Right lobe of liver (tissue), 6 donors: ENCODE results near the gene ZNF74. TPM values are rescaled to one million over a fixed set of nuclear protein-coding genes. Genes with fewer than 3 reads are reported as not detected.

Experiments used
- ATAC-seq, 4 donors: fragments of 200-7000 bp; cut with Tn5 transposase; one replicate each; pipeline ENCODE4 v1.9.1; 2020; ENCODE audit warnings: mild to moderate bottlenecking in 4 of 4, moderate library complexity in 4 of 4
- DNase-seq, 3 donors: peaks; one replicate each; pipeline ENCODE4 v3.0.0-alpha.2; 2020
- H3K27ac ChIP-seq, 3 donors: fragments of 200-600 bp; one replicate each; pipeline ENCODE4 v1.8.0; 2022
- H3K27me3 ChIP-seq, 2 donors: fragments of 200-600 bp; one replicate each; pipeline ENCODE4 v1.8.0; 2022
- H3K36me3 ChIP-seq, 4 donors: fragments of 200-600 bp; sonication (generic) in 1 of 4; one replicate each; pipeline versions ENCODE4 v1.5.1 to v1.8.0; 2017 to 2022; ENCODE audit warnings: control low read depth in 1 of 4
- H3K4me1 ChIP-seq, 4 donors: fragments of 200-600 bp; sonication (generic) in 1 of 4; one replicate each; pipeline versions ENCODE4 v1.5.1 to v1.8.0; 2017 to 2022; ENCODE audit warnings: control low read depth in 1 of 4
- H3K4me3 ChIP-seq, 3 donors: fragments of 200-600 bp; one replicate each; pipeline ENCODE4 v1.8.0; 2022
- H3K9me3 ChIP-seq, 4 donors: fragments of 200-600 bp; sonication (generic) in 1 of 4; one replicate each; pipeline versions ENCODE4 v1.5.1 to v1.8.0; 2017 to 2022; ENCODE audit warnings: control low read depth in 1 of 4
- CTCF ChIP-seq, 4 donors: fragments of 200-600 bp in 3 of 4; fragments of 450-650 bp in 1 of 4; IDR thresholded peaks; one replicate each; pipeline versions ENCODE4 v1.5.1 to v1.8.0; 2016 to 2022; ENCODE audit warnings: antibody characterized with exemption in 4 of 4, mild to moderate bottlenecking in 2 of 4
- POLR2A ChIP-seq: fragments of 450-650 bp; IDR thresholded peaks from one replicate; pipeline ENCODE4 v1.6.1; 2017; ENCODE audit warnings: antibody characterized with exemption, mild to moderate bottlenecking
- WGBS: methylation state at CpG from one replicate; pipeline ENCODE4 v1.1.6; 2018; ENCODE audit warnings: low coverage, low lambda C conversion rate; ENCODE audit not compliant: insufficient coverage; ENCODE audit errors: missing lambda C conversion rate; 5-methylcytosine and 5-hydroxymethylcytosine counted together
- intact Hi-C, 2 donors: fragments of 100-400 bp; cut with DNase I; formaldehyde crosslinking; loops; one replicate each; pipeline versions ENCODE4 v1.11.2 to v1.14.1; 2022
- total RNA-seq, 6 experiments: library from RNA; depleted of rRNA in 2 of 6; stranded (reverse); fragments of >200 nt in 2 of 6; fragmentation: NEBNext Ultra II Directional in 3 of 6; extraction: Animal tissue kit (Norgen Biotek cat#: 25700) in 3 of 6; gene quantifications; one replicate each; pipeline versions ENCODE4 v1.1.0 to v1.2.4, GENCODE V29; 2016 to 2023
- donor health status: DM: no; HTN: yes; CAD: no.
- donor health status: DM: no; HTN: no; CAD: no.
- donor health status: DM: no; HTN: no; CAD: no.
- donor health status: DM: no; HTN: yes; CAD: no.
- donor health status: DM: no; HTN: yes; CAD: no.

Gene ZNF74
- total RNA-seq, 6 experiments from 2014 or later = 3.2 to 6.6 (median 3.4) TPM

DNA sequence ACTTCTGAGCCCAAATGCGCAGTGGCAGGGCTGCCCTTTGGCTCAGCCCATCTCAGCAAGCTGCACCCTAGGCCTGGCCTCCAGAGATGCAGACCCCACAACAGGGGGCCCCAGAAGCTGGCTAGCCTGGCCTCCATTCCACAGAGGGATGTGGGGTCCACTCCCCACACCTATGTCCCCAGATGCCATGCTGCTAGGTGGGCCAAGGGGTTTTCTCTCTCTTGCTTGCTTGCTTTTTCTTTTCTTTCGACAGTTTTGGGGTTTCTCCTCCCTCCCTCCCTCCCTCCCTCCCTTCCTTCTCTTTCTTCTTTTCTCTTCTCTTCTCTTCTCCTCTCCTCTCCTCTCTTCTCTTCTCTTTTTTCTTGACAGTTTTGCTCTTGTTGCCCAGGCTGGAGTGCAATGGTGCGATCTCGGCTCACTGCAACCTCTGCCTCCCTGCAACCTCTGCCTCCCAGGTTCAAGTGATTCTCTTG, 34.0 kb downstream of the ZNF74 start:
- no peak for DNase-seq
- no peak for TF ChIP-seq CTCF (IDR thresholded peaks at IDR 0.05)
- TF ChIP-seq POLR2A = no peak
- Histone ChIP-seq H3K4me1 (peaks cover 0 to 36% (median 0%) of the 10 kb centered on the region in 4 donors), H3K36me3 (no peaks in the 10 kb centered on the region), H3K27ac (no peak overlapping the region), H3K9me3 (no peaks in the 10 kb centered on the region), H3K4me3 (no peak overlapping the region), H3K27me3 (peaks cover 0 to 6% of the 10 kb centered on the region in 2 donors)
- intact Hi-C loops = no loop called here
- WGBS = 90% methylated on average over 2 of the region's 4 CpGs
- no peak for ATAC-seq

DNA sequence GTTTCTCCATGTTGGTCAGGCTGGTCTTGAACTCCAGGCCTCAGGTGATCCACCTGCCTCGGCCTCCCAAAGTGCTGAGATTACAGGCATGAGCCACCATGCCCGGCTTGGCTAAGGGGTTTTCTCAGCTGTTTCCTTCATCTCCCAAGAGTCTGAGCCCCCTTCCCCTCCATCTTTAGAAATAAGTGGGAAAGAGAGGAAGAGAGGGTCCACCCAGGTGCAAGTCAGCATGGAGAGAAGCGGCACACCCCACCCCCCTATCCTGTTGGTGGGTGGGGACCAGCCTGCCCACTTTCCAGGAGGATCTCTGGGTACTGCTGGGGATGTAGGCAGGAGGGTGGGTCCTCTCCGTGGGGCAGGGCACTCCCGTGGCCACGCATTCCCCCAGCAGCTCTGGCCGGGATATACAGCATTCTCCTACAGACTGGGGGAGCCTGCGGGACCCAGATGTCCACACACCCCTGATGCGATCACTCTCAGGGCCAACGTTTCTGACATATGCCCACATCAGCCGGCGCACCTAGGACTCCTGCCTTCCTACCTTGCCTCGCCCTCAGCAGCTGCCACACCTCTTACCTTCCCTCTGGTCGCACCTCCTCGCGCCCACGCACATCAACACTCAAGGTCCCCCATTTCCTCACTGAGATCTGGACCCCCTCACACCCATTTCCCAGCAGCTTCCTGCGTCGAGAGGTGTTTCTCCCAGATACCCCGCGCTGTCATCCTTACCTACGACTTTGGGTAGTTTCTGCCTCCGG, 34.7 kb downstream of the ZNF74 start:
- intact Hi-C loops = no loop called here
- 68% methylated on average over 16 of the region's 23 CpGs for WGBS

GRCh38 chr22:20429254-20430100, 35.5 kb downstream of the ZNF74 start:
- Histone ChIP-seq H3K4me3 (peak overlapping the region in 2 of 3 donors; percentile 23 to 43), H3K36me3 (no peaks in the 10 kb centered on the region), H3K27ac (no peak overlapping the region), H3K4me1 (peaks cover 0 to 25% (median 0%) of the 10 kb centered on the region in 4 donors), H3K27me3 (peaks cover 0 to 6% of the 10 kb centered on the region in 2 donors), H3K9me3 (no peaks in the 10 kb centered on the region)
- DNase-seq (peak in 2 of 3 donors; percentile 70 to 71), ATAC-seq (peak; percentile 51 to 76 (median 69))
- TF ChIP-seq POLR2A (no peak), CTCF (IDR thresholded peaks at IDR 0.05) (no peak)
- WGBS = 10% methylated on average over 8 of the region's 75 CpGs
- intact Hi-C loops = no loop called here

More for the DNA sequence above, 34.7 kb downstream of the ZNF74 start:
- DNase-seq (no peak), ATAC-seq (no peak)
- peaks cover 0 to 6% of the 10 kb centered on the region in 2 donors for H3K27me3 ChIP-seq
- TF ChIP-seq POLR2A (no peak), CTCF (IDR thresholded peaks at IDR 0.05) (no peak)
- no peaks in the 10 kb centered on the region for H3K9me3 ChIP-seq
- H3K4me1 ChIP-seq = peaks cover 0 to 29% (median 0%) of the 10 kb centered on the region in 4 donors
- H3K36me3 ChIP-seq = no peaks in the 10 kb centered on the region
- H3K27ac ChIP-seq = no peak overlapping the region
- H3K4me3 ChIP-seq = peak overlapping the region in 1 of 3 donors; percentile 43

GRCh38 chr22:20430101-20430719, 36.3 kb downstream of the ZNF74 start:
- peak overlapping the region in 1 of 3 donors; percentile 2 for H3K4me3 ChIP-seq
- 16% methylated on average over 9 of the region's 37 CpGs for WGBS

More at GRCh38 chr22:20430101-20430719, 36.3 kb downstream of the ZNF74 start:
- H3K36me3 ChIP-seq = no peaks in the 10 kb centered on the region
- no peak for DNase-seq
- no peak for ATAC-seq
- no peaks in the 10 kb centered on the region for H3K9me3 ChIP-seq
- intact Hi-C loops = no loop called here
- TF ChIP-seq CTCF (IDR thresholded peaks at IDR 0.05) (no peak), POLR2A (no peak)
- H3K4me1 ChIP-seq = peaks cover 0 to 25% (median 0%) of the 10 kb centered on the region in 4 donors
- H3K27me3 ChIP-seq = peaks cover 0 to 6% of the 10 kb centered on the region in 2 donors
- no peak overlapping the region for H3K27ac ChIP-seq
